Panc1 (cell line): Measurements from ENCODE around the gene DNAH6.

Source experiments
- CTCF ChIP-seq: fragments of 450-650 bp; IDR thresholded peaks from 2 replicates; pipeline ENCODE4 v1.5.1; 2017; ENCODE audit warnings: mild to moderate bottlenecking
- POLR2AphosphoS5 ChIP-seq: IDR thresholded peaks from 2 replicates; pipeline ENCODE4 v1.6.1; 2012; ENCODE audit warnings: mild to moderate bottlenecking, low read depth, low read length, moderate library complexity
- REST ChIP-seq, 2 experiments: IDR thresholded peaks; 2 replicates each; pipeline ENCODE4 v1.6.1; 2011 to 2012; ENCODE audit warnings: low read depth in 2 of 2, control low read depth in 1 of 2, low read length in 1 of 2, mild to moderate bottlenecking in 1 of 2, moderate library complexity in 1 of 2; ENCODE audit not compliant: insufficient read depth in 1 of 2
- SIN3A ChIP-seq: IDR thresholded peaks from 2 replicates; pipeline ENCODE4 v1.6.1; 2012; ENCODE audit warnings: low read depth, mild to moderate bottlenecking, low read length, moderate library complexity, borderline replicate concordance; ENCODE audit not compliant: insufficient read depth

GRCh38 chr2:84844141-84844540 lies 327.8 kb downstream of the DNAH6 start:
- TF ChIP-seq CTCF (no peak), SIN3A (no peak), POLR2AphosphoS5 (no peak), REST (IDR thresholded peaks at IDR 0.05; ENCODE audit: insufficient read depth in 1 of 2, low read depth in 2 of 2, low read length in 1 of 2) (no peak)
